NCI-H2081 (cell line): ENCODE data around the gene PI4KA.
"Not testable (repeated sequence)": the region's sequence is repeated elsewhere in the genome, so short reads cannot be mapped to it uniquely, and the experiment has no call there.

Source experiments
- DNase-seq, 2 experiments: peaks; one replicate each; lab custom pipeline; 2025; lab: John Stamatoyannopoulos, UW

PI4KA gene

GRCh38 chr22:20748731-20749428 lies 109.7 kb downstream of the PI4KA start:
- no peak for DNase-seq

- DNase-seq: no peak
Measured at GRCh38 chr22:20748082-20748481, 110.5 kb downstream of the PI4KA start.

- no peak for DNase-seq
Measured at GRCh38 chr22:20747223-20747622, 111.4 kb downstream of the PI4KA start.

- DNase-seq: no peak
Measured at GRCh38 chr22:20746431-20747189, 112.0 kb downstream of the PI4KA start.

- DNase-seq: no peak
Measured at GRCh38 chr22:20745119-20745518, 113.5 kb downstream of the PI4KA start.

GRCh38 chr22:20744456-20744855 lies 114.2 kb downstream of the PI4KA start:
- DNase-seq: no peak

DNA sequence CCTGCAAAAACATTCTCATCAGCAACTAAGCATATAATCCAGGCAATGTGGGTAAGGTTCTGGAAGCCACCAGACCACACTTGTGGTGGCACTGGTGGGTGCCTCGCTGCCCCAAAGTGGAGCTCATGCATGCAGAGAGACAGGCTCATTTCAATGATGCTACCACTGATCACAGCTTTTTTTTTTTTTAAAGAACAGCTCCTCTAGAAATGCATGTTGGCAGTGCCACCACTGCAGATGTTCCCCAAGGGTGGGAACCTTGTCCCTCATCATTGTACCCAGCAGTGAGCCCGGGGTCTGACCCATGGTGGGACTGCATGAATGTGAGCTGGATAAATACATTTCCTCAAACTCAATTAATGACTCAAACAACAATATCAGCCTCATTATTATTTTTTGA lies 115.8 kb downstream of the PI4KA start:
- no peak for DNase-seq

DNA sequence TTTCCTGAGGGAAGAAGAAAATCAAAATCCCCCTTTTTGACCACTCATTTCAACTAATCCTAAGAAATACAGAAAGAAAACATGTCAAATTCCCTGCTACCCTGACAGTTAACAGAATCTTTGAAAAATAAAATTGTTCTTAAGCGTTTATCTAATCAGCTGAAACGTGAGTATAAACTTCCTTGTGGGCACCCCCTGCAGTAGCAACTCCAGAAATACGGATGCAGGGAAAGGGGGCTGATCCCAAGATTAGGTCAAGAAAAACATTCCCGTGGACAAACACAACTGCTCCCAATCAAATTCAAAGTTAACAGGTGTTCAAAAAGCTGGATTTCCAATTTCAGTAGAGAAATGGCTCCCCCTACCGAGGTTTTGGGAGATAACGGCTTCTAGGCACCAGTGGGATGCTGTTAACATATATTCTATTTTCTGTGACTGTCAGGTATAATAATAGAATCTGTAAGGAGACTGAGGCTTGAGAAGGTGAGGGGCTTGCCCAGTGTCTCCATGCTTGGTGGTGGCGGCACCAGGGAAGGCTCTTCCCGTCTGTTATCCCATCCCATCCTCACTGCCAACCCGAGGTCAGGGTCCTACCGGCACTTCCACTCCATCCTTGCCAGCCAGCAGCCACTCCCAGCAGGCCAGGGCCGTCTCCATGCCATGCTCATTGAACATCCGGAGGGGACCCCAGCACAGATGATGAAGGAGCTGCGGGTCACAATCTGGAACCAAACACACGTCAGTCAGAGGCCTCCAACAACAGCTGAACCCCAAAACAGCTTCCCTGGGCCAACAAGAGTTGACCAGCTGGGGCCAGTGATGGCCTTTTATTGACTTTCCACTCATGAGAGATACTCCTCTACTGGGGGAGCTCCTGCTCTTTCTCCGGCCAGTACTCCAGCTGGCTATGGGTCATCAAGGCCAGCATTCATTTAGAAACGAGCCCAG lies 116.7 kb downstream of the PI4KA start:
- peak; percentile 28 to 43 for DNase-seq

DNA sequence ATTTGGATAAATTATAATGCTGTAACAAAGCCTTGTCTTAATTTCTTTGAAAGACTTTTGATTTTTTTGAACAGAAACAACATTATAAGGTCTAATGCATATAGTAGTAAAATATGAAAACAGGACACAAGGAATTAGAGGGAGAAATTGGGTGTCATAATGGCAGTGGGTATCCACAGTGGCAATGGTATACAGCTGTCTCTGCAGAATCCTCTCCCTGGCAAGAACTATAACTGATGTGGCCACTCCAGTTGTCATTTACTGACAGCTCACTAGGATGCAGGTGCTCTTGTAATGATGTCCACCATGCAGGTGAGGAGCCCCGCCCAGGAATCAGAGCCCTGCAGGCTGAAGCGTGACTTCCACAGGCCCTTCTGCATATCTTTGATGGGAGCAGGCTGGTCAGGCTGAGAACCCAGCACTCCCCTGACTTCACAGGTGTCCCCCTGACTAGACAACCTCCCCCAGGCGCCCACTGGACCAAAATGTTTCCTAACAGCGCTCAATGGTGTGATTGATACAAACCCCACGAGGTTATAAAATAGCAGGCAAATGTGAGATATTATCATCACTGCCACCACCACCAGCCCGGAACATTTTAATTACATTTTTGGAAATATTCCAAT lies 117.5 kb downstream of the PI4KA start:
- no peak for DNase-seq

GRCh38 chr22:20740222-20740951 lies 118.2 kb downstream of the PI4KA start:
- DNase-seq: no peak

DNA sequence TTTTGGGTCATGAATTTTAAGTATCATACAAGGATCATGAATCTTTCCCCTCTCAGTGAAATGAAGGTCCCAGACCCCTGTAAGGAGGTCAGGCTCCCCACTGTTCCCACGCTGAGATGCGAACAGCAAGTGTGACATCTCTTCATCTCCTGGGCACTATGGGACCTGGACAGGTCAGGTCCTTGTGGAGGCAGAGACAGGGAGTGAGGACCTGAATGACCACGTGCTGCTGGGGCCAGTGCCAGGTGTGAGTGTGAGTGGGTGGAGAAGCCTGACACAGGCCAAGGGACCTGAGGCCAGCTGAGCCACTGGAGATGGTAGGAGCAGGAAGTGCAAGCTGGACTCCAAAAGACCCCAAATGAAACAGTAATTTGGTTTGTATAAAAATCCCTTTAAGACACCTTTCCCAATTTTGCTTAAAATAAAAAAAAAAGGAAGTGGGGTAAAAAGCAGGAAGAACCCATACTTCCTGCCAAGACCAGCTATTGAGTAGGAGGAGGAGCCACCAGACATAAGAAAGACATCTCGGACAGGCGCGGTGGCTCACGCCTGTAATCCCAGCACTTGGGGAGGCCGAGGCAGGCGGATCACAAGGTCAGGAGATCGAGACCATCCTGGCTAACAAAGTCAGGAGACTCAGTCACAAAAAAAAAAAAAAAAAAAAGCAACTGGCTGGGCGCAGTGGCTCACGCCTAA lies 120.1 kb downstream of the PI4KA start:
- no peak for DNase-seq

GRCh38 chr22:20736891-20737290 lies 121.7 kb downstream of the PI4KA start:
- not testable (repeated sequence) for DNase-seq

- not testable (repeated sequence) for DNase-seq
Measured at GRCh38 chr22:20735356-20736162, 123.1 kb downstream of the PI4KA start.

DNA sequence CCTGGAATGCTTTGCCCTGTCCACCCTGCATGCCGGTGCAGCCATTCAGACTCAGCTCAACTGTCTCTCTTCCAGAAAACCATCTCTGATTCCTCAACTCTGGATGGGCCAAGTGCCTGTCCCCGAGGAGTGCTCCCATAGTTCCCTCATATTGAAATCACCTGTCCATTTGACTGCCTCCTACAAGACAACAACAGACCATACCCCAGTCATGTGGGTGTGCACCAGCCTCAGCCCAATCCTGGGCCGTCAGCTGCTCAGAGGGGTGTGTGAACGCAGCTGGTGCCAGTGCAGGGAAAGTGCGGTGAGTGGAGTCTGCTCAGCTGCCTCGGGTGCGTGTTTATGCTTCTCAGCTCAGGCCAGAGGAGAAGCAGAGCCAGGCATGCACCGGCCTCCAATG lies 126.2 kb downstream of the PI4KA start:
- not testable (repeated sequence) for DNase-seq

GRCh38 chr22:20729194-20729593 lies 129.4 kb downstream of the PI4KA start:
- no peak for DNase-seq

DNA sequence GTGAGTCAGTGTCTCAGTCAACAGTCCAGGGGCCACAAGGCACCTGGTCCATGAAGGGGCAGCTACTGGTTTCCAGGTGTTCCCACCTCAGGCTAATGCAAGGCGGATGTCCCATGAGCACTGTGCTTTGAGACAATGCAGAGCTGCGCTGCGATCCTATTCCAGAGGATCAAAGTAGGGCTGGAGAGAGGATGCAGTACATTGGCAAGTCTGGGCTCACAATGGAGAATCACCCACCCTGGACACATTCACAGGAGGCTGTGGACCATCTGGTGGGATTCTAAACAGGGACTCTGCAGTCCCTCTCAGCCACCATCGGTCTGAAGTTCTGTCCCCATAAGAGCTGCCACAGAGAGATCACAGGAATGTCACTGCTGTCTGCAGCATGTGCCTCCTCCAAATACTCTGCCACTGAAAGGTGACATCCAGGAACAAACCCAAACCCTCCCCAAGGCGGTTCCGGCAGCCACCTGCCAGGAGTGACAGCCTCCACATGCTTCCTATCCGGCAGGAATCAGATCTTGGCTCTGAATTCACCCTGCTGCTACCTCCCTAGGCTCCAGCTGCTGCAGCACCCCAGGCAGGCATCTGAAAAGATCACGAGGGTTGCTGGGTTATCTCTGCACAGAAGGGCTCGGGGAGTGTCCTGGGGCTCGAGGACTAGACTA lies 130.0 kb downstream of the PI4KA start:
- DNase-seq: no peak

DNA sequence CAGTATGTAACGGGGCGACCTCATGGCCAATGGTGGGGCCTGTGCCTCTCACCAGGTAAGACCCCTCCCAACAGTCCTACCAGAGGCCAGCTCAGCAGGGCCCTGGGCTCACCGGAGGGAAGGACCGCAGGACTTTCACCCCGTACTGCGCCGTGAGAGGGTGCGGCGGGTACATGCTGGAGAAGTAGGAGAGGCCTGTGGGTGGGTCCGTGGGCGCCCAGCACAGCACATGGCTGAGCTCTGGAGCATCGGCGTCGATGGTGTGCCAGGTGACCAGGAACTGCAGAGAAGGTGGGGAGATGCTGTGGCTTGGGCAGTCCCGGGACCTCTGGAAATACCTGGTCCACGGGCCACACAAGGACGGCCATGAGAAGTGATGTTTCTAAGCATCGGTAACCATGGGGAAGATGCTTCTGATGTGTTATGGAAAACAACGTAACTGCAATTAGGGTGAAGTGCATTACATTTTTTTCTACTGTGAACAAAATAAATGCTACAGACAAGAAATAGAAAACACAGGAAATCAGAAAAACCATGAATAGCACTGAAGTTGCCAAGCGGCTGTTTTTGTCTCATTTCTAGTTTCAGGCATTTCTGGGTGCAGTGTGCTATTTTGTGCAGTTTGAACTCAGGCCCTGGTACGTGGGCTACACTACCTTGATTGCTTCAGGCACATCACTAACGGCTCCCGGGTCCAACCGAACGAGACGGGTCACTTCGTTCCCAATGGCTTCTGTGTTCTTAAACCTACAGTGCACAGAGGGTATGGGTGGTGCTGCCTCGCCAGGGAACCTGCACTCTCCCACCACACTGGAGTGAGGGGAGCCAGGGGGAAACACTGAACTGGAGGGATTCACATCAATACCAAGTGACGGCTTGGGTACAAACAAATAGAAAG lies 131.2 kb downstream of the PI4KA start:
- DNase-seq: no peak

GRCh38 chr22:20725987-20726558 lies 132.5 kb downstream of the PI4KA start:
- DNase-seq: no peak
